Measurements from ENCODE around the gene TBX4. TPM values are rescaled to one million over a fixed set of nuclear protein-coding genes. Genes with fewer than 3 reads are reported as not detected.
"Not testable (repeated sequence)": the region's sequence is repeated elsewhere in the genome, so short reads cannot be mapped to it uniquely, and the experiment has no call there.

The TBX4 gene
- polyA plus RNA-seq, 1 donor: 12.9 TPM

- no peak for DNase-seq
Measured at GRCh38 chr17:61431594-61432311, 20.5 kb upstream of the TBX4 start.

GRCh38 chr17:61436273-61436672, 15.9 kb upstream of the TBX4 start:
- DNase-seq: no peak

GRCh38 chr17:61436995-61437704, 15.1 kb upstream of the TBX4 start:
- DNase-seq: no peak

GRCh38 chr17:61440697-61441096, 11.5 kb upstream of the TBX4 start:
- no peak for DNase-seq

GRCh38 chr17:61441507-61441906, 10.7 kb upstream of the TBX4 start:
- DNase-seq: not testable (repeated sequence)

- no peak for DNase-seq
Measured at GRCh38 chr17:61442136-61442775, 10.0 kb upstream of the TBX4 start.

- no peak for DNase-seq
Measured at GRCh38 chr17:61442878-61443474, 9.2 kb upstream of the TBX4 start.

GRCh38 chr17:61443475-61443882, 8.7 kb upstream of the TBX4 start:
- DNase-seq: peak; percentile 57

- no peak for DNase-seq
Measured at GRCh38 chr17:61444075-61444474, 8.1 kb upstream of the TBX4 start.

GRCh38 chr17:61444831-61445230, 7.4 kb upstream of the TBX4 start:
- no peak for DNase-seq

- DNase-seq: no peak
Measured at GRCh38 chr17:61447358-61447757, 4.9 kb upstream of the TBX4 start.

GRCh38 chr17:61448042-61448441, 4.2 kb upstream of the TBX4 start:
- DNase-seq: no peak

GRCh38 chr17:61449140-61449539, 3.1 kb upstream of the TBX4 start:
- not testable (repeated sequence) for DNase-seq

- DNase-seq: no peak
Measured at GRCh38 chr17:61449707-61450640, 2.2 kb upstream of the TBX4 start.

GRCh38 chr17:61450641-61451537, 1.3 kb upstream of the TBX4 start:
- DNase-seq: no peak

- DNase-seq: peak; percentile 67
Measured at GRCh38 chr17:61451538-61452300, 503 bp upstream of the TBX4 start.

- DNase-seq: no peak
Measured at GRCh38 chr17:61453566-61454380, 1.6 kb downstream of the TBX4 start.

- peak; percentile 55 for DNase-seq
Measured at GRCh38 chr17:61454381-61455323, 2.4 kb downstream of the TBX4 start.
